UCSD-AML1 (cell line): ENCODE results near the gene VPS26B.
"Not testable (repeated sequence)": the region's sequence is repeated elsewhere in the genome, so short reads cannot be mapped to it uniquely, and the experiment has no call there.

Experiments
- DNase-seq: peaks from one replicate; lab custom pipeline; 2025; ENCODE audit not compliant: unreplicated experiment; lab: John Stamatoyannopoulos, UW

VPS26B gene

DNA sequence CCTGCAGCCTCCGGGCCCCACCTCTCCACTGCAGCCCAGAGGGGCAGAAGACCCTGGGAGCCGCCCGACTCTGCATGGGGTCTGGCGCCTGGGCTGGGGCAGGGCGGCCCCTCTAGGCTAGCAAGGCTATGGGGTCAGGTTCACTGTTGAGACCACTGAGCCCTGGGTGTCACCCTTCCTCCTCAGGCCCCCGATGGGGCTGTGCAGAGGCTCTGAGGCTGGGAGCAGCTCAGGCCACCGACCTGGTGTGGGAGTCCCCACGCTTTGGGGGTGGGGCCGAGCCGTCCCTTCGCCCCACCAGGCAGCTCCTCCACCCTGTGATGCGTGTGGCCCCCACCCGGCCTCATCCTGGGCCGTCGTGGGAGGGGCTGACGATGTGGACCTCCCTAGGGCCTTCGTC lies 57.2 kb downstream of the VPS26B start:
- DNase-seq: not testable (repeated sequence)

DNA sequence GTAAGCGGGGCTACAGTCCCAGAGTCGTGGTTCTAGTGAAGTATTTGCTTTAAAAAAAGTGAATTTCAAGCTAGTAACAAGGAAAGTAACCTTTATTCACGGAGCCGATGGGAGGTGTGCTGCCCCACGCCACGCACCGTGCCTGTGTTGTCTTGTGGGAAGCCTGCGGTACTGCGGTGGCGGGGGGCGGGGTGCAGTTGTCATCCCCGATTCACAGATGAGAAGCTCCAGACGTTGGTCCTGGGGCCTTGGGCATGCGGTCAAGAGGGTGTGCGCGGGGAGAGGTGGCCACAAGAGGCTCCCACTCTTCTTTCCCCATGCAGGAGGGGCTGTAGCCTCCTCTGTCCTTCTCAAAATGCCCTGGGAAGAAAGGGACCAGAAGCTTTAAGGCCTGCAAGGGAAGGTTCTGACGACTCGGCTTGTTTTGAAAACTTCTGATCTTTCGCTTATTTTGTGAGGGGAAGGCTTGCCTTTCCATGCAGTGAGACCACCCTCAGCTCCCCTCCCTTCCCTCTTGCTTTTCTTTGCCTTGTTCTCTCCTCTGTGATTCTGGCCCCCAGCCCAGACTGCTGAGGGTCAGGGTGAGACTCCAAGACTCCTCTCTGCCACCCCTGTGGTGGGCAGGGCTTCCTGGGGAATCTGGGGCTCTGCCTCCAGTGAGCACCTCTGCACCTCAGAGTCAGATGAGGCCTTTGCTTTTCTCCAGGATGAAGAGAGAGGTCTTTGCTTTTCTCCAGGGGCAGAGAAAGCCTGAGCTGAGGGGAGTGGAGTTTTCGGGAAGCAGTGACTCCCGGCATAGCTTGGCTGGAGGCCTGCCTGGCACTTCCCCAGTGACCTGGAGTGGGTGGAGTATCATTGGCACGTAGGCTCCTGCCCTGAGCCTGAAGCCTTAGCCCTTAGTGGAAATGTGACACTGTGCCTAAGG lies 57.9 kb downstream of the VPS26B start:
- DNase-seq: no peak

DNA sequence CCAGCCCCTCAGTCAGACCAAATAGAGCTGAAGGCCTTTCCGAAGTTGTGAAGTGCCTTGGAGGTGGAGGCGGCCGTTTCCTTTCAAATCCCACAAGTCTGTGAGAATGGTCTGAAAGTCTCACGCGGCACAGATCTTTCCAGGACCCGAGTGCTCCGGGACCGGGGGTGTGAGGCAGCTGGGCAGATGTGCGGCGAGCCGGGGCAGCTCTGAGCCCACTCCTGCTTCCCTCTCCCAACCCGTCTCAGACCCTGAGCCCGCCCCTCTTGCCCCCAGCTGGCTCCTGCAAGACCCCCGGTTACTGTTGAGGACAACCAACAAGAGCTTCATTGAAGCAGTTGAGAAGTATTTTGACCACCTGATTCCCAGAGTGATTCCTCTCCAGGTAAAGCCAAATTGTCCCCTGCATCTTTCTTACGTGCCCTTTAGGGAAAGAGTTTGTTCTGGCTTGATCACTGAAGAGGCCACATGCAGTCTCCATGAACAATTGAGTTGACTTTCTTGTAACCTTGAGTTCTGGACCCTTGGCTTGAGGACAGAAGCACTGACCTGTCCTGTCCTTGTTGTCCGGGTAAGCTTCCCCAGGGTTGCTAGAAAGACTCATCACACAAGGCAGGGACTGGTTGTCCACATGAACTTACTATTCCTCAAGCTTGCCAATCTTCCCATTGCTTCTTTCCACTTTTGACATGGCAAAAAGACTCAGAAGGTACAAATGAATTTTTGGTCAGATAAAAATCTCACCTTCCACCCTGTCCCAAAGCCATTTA lies 59.2 kb downstream of the VPS26B start:
- DNase-seq: no peak

GRCh38 chr11:134284349-134284748 lies 59.9 kb downstream of the VPS26B start:
- not testable (repeated sequence) for DNase-seq

DNA sequence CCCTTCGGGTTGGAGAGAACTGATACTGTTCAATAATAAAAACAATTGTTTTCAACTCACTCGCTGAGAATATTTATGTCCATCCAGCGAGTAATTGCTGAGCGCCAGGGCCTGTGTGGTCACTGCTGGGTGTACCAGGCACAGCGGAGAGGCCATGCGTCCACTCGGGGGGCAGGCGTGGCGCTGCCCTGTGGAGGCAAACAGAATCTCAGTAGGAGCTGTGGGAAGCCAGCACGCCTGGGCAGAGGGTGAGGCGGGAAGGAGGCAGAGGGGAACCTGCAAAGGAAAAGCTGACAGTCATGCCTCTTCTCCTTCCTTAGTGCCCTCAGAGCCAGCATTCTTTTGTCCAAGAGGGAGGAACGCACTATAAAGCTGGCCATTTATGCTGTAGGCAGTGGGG lies 63.1 kb downstream of the VPS26B start:
- no peak for DNase-seq

GRCh38 chr11:134288486-134288885 lies 64.0 kb downstream of the VPS26B start:
- no peak for DNase-seq

GRCh38 chr11:134289167-134289566 lies 64.7 kb downstream of the VPS26B start:
- no peak for DNase-seq

GRCh38 chr11:134289789-134290188 lies 65.3 kb downstream of the VPS26B start:
- DNase-seq: no peak

GRCh38 chr11:134290646-134291045 lies 66.2 kb downstream of the VPS26B start:
- DNase-seq: no peak

GRCh38 chr11:134291196-134291595 lies 66.7 kb downstream of the VPS26B start:
- DNase-seq: no peak

GRCh38 chr11:134292661-134293060 lies 68.2 kb downstream of the VPS26B start:
- DNase-seq: no peak

DNA sequence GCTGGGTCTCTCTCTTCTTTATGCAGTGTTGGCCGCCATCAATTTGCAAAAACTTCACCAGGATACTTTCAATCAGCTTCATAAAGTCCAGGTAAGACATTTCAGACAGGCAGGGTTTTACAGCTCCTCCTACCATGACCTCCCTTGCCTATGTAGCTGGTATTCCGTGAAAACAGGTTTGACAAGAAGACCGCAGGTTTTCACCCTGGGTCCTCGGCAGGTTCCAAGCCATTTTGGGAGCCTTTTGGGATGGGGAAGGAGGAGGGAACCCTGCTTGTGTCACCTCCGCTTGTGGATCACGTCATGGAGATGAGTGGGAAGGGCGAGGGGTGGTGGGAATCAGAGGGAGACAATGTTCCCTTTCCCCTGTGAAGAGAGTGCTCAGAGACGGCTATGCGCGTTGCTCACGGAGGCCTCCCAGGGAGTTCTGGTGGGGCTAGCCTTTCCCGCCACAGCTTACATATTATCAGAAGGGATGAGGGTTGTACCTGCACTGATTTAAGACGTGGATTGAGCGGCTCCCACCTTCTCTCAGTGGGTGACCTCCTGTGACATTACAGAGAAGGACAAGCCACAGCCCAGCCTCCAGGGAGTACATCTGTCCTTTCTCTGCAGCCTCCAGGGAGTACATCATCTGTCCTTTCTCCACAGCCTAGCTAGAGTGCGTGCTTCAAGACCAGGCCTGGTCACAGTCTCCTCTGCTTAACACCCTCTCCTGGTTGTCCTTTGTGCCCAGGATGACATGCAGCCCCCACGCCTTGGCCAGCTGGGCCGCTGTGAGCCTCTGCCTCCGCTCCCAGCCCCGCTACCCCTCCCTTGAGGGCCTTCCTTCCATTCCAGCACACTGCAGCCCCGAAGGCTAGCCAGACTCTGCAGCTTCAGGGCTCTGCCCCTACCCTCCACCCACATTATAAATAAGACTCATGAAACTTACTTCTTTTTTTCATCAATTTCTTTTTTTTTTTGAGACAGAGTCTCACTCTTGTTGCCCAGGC lies 68.9 kb downstream of the VPS26B start:
- DNase-seq: no peak

DNA sequence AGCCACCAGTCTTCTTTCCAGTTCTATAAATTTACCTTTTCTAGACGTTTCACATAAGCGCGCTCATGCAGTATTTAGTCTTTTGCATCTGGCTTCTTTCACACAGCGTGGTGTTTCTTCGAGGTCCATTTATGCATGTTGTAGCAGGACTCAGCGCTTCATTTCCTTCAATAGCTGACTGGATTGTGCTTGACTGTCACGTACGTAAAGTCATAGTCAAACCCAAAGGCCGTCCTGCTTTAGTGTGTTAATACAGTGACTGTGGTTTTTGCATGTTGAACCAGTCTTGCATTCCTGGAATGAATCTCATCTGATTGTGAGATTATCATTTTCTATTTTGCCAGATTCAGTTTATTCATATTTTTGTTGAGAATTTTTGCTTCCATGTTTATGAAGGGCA lies 70.2 kb downstream of the VPS26B start:
- no peak for DNase-seq
